Stimulated activated CD4-positive, alpha-beta T cell treated with anti-CD3 and anti-CD28 coated beads, Interleukin-2, amount 100 ng/mL, for 24 hours (primary cell): Measurements from ENCODE around the gene SCP2.

ENCODE experiments used
- DNase-seq, 2 donors: peaks; one replicate each; pipeline ENCODE4 v3.0.0-alpha.2; 2020

Gene SCP2

GRCh38 chr1:53069663-53070327 lies 142.7 kb downstream of the SCP2 start:
- DNase-seq: no peak

GRCh38 chr1:53070621-53071020 lies 143.5 kb downstream of the SCP2 start:
- no peak for DNase-seq

DNA sequence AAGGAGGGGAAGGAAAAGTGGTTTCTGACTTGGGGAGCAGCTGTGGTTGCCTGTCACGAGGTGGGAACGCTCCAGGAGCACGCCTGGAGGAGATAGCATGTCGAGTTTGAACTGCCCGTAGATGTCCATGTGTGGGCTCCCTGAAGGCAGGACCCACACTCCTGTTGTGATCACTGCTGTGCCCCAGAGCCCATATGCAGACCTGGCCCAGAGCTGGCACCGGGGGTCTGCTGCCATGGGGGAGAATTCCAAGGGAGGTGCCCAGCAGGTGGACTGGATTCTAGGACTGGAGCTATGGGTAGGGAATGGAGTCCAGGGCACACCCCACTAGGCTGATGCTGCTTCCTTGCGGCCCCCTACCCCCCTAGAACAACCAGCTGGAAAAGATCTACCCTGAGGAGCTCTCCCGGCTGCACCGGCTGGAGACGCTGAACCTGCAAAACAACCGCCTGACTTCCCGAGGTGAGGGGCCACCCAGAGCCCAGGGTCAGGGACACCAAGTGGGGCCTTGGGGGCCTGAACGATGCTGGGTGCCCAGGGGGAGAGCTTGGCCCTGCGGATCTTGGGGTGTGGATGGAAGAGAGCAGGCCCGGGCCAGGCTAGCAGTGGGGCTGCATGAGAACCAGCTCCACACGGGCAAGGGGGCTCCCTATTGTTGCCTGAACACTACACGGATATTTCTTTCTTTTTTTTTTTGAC lies 144.2 kb downstream of the SCP2 start:
- DNase-seq: no peak

GRCh38 chr1:53071915-53072314 lies 144.8 kb downstream of the SCP2 start:
- no peak for DNase-seq

- no peak for DNase-seq
Measured at GRCh38 chr1:53073287-53073686, 146.2 kb downstream of the SCP2 start.

- no peak for DNase-seq
Measured at GRCh38 chr1:53073868-53074311, 146.8 kb downstream of the SCP2 start.

DNA sequence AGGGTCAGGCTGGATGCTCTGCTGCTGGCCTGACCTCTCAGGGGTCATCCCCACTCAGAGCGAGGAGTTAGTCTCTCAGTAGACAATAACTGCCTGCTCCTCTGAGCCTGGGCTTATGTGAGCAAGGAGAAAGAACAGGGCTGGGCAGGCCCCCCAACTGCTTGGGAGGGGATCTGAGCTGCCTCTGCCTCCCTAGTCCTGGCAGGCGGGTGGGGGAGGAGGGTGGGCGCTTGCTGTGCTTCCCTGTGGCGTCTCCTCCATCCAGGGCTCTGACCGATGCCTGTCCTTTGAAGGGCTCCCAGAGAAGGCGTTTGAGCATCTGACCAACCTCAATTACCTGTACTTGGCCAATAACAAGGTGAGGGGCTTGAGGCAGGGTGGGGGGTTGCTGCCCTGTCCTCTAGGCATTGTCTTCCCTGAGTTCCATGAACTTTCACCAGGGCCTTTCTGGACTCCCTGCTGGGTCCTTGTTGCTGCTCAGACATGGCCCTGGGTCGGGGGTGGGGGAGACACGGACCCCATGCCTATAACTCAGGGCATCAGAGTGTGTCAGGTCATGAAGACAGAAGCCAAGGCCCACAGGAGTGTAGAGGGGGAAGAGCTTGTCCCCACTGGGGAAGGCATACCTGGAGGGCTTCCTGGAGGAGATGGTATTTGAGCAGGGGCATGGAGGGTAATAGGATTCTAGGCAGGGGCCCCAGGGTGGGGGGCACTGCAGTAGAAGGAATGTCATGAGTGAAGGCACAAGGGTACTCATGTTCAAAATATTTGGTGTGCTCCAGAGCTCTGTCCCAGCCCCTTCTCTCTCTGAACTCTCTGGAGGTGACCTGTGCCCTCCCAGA lies 147.5 kb downstream of the SCP2 start:
- no peak for DNase-seq

GRCh38 chr1:53075206-53075605 lies 148.1 kb downstream of the SCP2 start:
- DNase-seq: no peak

GRCh38 chr1:53075761-53076163 lies 148.7 kb downstream of the SCP2 start:
- DNase-seq: no peak

DNA sequence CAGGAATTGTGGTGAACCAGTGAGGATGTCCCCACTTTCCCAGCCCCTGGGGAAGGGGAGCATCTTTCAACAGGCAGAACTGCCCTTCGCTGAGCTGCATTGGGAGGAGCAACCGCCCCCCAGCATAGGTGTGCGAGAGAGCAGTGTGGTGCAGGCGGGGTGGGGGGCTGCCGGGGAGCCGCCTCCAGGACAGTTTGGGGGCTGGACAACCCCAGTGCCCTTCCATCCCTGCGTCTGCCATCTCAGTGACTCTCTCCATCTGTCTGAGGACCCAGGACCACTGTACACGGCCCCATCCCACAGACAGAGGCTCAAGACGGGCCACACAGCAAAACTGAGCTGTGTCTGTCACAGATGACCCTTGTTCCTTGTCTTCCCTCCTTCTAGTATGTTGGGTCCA lies 149.1 kb downstream of the SCP2 start:
- DNase-seq: no peak

DNA sequence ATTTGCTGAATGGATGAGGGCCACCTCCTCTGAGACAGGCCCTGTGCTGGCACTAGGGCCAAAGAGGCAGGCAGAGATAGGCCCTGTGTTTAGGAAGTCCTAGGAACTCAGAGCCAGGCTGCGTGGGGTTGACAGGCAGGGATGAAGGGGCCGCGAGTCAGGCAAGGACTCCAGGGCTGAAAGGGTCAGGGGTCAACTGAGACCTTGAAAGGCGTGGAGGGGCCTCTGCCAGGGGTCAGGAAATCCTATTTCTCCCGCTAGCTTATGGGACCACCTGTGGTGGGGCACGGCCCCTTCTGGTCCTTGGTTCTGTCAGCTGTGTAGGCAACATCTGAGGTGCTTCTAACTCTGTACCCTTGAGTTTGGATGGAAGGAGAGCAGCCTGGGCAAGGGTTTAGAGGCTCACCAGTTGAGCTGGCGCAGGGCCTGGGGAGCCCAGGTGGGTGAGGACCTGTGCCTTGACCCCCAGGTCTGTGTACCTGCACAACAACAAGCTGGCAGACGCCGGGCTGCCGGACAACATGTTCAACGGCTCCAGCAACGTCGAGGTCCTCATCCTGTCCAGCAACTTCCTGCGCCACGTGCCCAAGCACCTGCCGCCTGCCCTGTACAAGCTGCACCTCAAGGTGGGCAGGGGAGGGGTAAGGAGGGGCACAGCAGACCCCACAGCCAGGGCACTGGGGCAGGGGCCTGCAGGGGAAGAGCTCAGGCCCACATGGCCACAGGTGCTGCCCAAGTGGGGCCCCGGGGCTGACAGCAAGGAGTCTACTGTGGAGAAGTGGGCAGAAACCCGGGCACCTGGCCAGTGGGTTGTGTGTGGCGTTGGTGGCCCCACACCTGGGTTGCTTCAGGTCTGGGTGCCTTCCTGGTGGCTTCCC lies 149.9 kb downstream of the SCP2 start:
- DNase-seq: no peak

GRCh38 chr1:53077599-53077965 lies 150.5 kb downstream of the SCP2 start:
- no peak for DNase-seq

- no peak for DNase-seq
Measured at GRCh38 chr1:53078333-53079101, 151.4 kb downstream of the SCP2 start.

DNA sequence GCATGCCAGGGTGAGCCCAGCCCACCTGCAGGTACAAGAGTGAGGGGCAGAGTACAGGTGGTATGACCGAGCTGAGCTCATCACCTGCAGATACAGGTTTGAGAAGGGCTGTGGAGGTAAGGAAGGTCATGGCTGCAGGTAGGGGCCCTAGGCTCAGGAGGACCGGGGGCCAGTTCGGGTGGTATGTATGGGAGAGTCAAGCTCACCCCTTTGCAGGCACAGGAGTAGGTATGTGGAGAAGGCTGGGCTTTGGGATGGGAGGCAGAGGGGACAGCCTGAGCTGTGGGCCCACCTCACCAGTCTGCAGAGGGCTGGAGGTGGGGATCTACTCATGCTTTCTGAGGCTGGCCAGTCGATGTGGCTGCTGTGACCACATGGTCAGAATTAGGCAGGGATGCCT lies 152.2 kb downstream of the SCP2 start:
- DNase-seq: no peak

GRCh38 chr1:53080041-53080440 lies 153.0 kb downstream of the SCP2 start:
- no peak for DNase-seq

GRCh38 chr1:53080769-53081168 lies 153.7 kb downstream of the SCP2 start:
- no peak for DNase-seq

DNA sequence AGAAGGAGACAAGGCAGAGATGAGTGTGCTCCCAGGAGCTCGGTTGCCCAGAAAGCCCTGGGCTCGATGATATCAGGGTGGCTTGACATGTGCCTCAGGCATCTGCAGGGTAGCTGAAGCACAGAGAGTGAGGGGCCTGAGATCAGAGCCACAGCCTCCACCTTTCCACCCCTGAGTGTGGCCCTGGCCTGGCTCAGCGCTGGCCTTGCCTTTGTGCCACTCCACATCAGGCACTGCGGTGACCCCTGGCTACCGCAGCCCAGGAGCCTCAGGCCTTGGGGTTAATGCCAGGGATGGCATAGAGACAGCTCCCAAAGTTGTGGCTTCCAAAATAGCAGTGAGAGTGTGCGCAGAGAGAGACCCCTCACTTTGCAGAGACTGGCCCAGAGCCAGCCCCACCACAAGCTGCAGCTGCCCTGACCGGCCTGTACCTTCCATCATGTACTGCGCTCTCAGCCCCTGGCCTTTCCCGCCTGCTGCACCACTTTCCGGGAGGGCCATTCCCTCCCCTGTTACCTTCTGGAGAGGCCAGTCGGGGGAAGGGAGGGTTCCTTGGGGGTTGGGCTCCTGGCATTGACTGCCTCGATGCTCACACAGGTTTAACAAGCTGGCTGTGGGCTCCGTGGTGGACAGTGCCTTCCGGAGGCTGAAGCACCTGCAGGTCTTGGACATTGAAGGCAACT lies 154.4 kb downstream of the SCP2 start:
- no peak for DNase-seq

GRCh38 chr1:53082826-53083455 lies 155.9 kb downstream of the SCP2 start:
- no peak for DNase-seq

DNA sequence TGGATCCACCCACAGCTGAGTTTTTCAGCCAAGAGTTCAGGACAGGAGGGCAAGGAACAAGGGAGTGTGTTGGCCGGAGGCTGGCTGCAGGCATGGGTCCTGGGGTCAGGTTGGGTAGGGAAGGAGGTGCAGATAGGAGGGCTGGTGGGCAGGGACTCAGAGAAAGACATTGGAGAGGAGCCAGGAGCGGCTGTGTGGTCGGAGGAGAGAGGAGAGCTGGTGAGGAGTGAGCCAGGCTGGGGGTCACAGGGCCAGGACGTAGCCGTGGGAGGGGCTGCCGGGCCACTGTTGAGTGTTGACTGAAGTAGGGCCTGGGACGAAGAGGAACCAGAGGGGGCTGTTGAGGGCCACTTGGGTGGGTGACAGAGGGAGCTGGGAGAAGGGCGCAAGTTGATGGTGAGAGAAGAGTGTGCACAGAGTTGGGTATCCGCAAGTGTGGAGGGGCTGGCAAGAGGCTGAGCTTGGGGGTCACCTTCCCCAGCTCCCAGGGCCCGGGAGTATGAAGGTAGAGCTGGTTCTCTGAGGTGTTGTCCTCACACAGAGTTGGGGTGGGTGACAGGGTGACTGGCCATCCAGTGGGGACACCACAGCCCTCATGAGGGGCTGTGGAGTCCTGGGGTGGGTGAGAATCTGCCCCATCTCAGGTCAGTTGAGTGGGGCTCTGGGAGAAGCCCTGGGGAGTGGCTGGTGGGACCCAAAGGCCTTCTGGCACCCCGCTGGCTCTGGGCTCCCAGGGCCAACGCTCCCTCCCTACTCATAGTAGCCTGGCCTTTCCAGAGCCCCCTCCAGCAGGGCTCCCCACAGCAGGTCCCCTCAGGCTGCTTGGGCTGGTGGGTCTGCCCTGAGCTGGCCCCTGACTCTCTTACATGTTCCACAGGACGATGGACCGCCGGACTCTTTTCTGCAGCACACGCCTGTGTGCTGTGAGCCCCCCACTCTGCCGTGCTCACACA lies 156.8 kb downstream of the SCP2 start:
- DNase-seq: no peak

- no peak for DNase-seq
Measured at GRCh38 chr1:53084589-53084971, 157.5 kb downstream of the SCP2 start.
